Measurements from ENCODE around the gene LYSMD1.
"Not testable (repeated sequence)": the region's sequence is repeated elsewhere in the genome, so short reads cannot be mapped to it uniquely, and the experiment has no call there.

The LYSMD1 gene, protein sequence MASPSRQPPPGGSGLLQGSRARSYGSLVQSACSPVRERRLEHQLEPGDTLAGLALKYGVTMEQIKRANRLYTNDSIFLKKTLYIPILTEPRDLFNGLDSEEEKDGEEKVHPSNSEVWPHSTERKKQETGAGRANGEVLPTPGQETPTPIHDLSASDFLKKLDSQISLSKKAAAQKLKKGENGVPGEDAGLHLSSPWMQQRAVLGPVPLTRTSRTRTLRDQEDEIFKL

GRCh38 chr1:151165738-151166504 lies at the start of gene LYSMD1, which contains the start of gene SCNM1:
Gene LYSMD1 (minus strand): TSS chr1:151165902. CDS start chr1:151165258, 644 bp downstream.
Gene SCNM1 (plus strand): TSS chr1:151166144. CDS start chr1:151166153, 9 bp downstream.
- Mint-ChIP-seq H3K36me3 (ENCODE audit: low read depth) (peaks cover 60% of the 10 kb centered on the region), H3K4me3 (peak within 1 kb of the TSS; percentile 95), H3K9me3 (no peaks in the 10 kb centered on the region), H3K4me1 (ENCODE audit: low read depth) (peaks cover 55% of the 10 kb centered on the region), H3K27me3 (no peaks in the 10 kb centered on the region), H3K27ac (peak within 1 kb of the TSS; percentile 98)

DNA sequence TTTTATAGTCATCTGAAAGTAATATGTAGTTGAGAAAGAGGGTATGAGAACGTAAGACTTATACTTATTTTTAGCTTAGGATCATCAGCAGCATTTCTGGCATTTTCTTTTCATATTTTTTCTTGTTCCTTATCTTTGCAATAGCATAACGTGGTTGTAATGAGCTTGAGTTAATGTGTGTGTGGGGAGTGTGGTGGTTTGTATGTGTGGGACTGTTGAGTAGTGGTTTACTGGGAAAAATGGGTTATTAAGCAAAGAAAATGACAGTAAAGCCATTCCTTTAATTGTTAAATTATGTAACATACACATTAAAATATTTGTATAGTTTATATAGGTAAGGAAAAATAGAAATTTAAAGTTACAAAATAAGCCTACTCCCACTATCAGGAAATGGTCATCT lies 47.9 kb upstream of the LYSMD1 start:
- H3K27ac Mint-ChIP-seq, result no peak overlapping the region
- H3K4me3 Mint-ChIP-seq, result no peak overlapping the region
- H3K36me3 Mint-ChIP-seq (ENCODE audit: low read depth), result peaks cover 38% of the 10 kb centered on the region
- no peaks in the 10 kb centered on the region for H3K27me3 Mint-ChIP-seq
- no peaks in the 10 kb centered on the region for H3K9me3 Mint-ChIP-seq
- H3K4me1 Mint-ChIP-seq (ENCODE audit: low read depth), result peaks cover 18% of the 10 kb centered on the region

DNA sequence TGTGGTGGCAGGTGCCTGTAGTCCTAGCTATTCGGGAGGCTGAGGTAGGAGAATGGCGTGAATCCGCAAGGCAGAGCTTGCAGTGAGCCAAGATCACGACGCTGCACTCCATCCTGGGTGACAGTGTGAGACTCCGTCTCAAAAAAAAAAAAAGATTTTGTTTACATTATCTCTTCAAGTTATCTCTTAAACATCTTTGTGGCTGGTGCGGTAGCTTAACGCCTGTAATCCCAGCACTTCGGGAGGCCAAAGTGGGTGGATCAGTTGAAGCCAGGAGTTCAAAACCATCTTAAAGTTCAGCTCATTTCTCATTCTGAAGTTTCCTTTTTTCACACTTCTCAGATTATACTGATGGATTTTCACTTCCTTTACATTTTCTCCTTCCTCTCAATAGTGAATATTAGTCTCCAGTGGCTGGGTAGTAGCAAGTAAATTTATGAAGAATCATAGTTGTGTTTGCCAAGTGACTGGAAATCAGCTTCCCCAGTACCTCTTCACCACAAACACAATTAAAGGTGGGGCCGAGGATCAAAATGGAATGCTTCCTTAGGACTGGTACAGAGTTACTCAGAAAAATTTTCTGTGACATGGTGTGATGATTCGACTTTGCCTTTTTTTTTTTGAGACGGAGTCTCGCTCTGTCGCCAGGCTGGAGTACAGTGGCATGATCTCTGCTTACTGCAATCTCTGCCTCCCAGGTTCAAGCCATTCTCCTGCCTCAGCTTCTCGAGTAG lies 46.4 kb upstream of the LYSMD1 start:
- peaks cover 18% of the 10 kb centered on the region for H3K4me1 Mint-ChIP-seq (ENCODE audit: low read depth)
- H3K27ac Mint-ChIP-seq, result peak overlapping the region; percentile 71
- no peaks in the 10 kb centered on the region for H3K27me3 Mint-ChIP-seq
- peaks cover 39% of the 10 kb centered on the region for H3K36me3 Mint-ChIP-seq (ENCODE audit: low read depth)
- peak overlapping the region; percentile 14 for H3K4me3 Mint-ChIP-seq
- no peaks in the 10 kb centered on the region for H3K9me3 Mint-ChIP-seq

- Mint-ChIP-seq H3K27ac (no peak overlapping the region), H3K27me3 (no peaks in the 10 kb centered on the region), H3K36me3 (ENCODE audit: low read depth) (peaks cover 45% of the 10 kb centered on the region), H3K4me1 (ENCODE audit: low read depth) (peaks cover 18% of the 10 kb centered on the region), H3K4me3 (no peak overlapping the region), H3K9me3 (no peaks in the 10 kb centered on the region)
Observed at GRCh38 chr1:151210830-151211229, 45.1 kb upstream of the LYSMD1 start.

DNA sequence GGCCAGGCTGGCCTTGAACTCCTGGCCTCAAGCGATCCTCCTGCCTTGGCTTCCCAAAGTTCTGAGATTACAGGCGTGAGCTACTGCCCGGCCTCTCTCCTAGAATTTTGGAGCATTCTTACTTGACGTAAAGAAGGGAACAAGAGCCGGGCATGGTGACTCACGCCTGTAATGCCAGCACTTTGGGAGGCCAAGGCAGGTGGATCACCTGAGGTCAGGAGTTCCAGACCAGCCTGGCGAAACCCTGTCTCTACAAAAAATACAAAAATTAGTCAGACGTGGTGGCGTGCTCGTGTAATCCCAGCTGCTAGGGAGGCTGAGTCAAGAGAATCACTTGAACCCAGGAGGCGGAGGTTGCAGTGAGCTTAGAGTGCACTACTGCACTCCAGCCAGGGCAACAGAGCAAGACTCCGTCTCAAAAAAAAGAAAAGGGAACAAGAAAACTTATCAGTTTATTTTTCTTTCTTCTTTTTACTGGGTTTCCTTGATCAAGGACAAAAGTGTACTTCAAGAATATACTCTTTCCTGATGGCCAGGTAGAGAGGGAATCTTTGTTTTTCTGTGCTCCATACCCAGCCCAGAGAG lies 39.8 kb upstream of the LYSMD1 start:
- Mint-ChIP-seq H3K36me3 (ENCODE audit: low read depth) (peaks cover 49% of the 10 kb centered on the region), H3K4me1 (ENCODE audit: low read depth) (peaks cover 25% of the 10 kb centered on the region)
- not testable (repeated sequence) for H3K27ac Mint-ChIP-seq, H3K9me3 Mint-ChIP-seq, H3K4me3 Mint-ChIP-seq, H3K27me3 Mint-ChIP-seq

DNA sequence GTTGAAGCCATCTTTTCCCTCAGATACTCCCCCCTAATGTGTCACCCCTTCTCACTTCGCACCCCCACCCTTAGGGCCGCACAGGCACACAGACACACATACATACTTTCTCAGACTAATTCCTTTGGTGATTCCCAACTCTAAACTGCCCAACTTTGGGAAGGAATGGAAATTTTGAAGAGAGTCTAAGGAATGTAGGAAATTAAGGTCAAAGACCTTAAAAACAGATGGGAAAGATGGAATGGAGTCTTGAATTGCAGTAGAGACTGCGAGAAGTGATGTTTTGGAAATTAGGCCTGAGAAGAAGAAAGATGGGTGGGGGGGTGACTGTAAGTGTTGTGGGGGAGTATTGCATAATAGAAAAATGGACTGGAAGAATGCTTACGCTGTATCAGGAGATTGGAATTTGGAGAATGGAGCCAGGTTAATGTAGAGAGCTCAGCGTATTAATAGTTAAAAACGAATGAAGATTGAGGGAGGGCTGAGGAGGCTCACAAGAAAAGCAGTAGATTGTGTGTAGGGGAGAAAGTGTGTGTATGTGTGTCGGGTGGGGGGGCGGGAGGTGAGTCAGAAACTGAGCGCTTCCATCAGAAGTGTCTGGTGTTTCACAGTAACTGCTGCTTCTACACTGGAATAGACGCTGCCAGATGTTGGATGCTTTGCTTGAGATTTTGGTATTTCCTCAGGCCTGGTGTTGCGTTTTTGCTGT lies 34.3 kb upstream of the LYSMD1 start:
- peaks cover 58% of the 10 kb centered on the region for H3K4me1 Mint-ChIP-seq (ENCODE audit: low read depth)
- no peaks in the 10 kb centered on the region for H3K27me3 Mint-ChIP-seq
- no peaks in the 10 kb centered on the region for H3K9me3 Mint-ChIP-seq
- H3K4me3 Mint-ChIP-seq, result peak overlapping the region; percentile 100
- H3K36me3 Mint-ChIP-seq (ENCODE audit: low read depth), result peaks cover 44% of the 10 kb centered on the region
- peak overlapping the region; percentile 98 for H3K27ac Mint-ChIP-seq

GRCh38 chr1:151198254-151199127 lies 32.8 kb upstream of the LYSMD1 start, which contains the start of gene PIP5K1A:
Gene PIP5K1A (plus strand): TSS chr1:151198552. CDS start chr1:151198997, 445 bp downstream.
- H3K9me3 Mint-ChIP-seq, result no peaks in the 10 kb centered on the region
- H3K4me1 Mint-ChIP-seq (ENCODE audit: low read depth), result peaks cover 47% of the 10 kb centered on the region
- peaks cover 37% of the 10 kb centered on the region for H3K36me3 Mint-ChIP-seq (ENCODE audit: low read depth)
- no peaks in the 10 kb centered on the region for H3K27me3 Mint-ChIP-seq
- peak within 1 kb of the TSS; percentile 100 for H3K4me3 Mint-ChIP-seq
- peak within 1 kb of the TSS; percentile 98 for H3K27ac Mint-ChIP-seq

- Mint-ChIP-seq H3K4me3 (peak overlapping the region; percentile 100), H3K27me3 (no peaks in the 10 kb centered on the region), H3K27ac (peak overlapping the region; percentile 98), H3K36me3 (ENCODE audit: low read depth) (peaks cover 34% of the 10 kb centered on the region), H3K4me1 (ENCODE audit: low read depth) (peaks cover 47% of the 10 kb centered on the region), H3K9me3 (no peaks in the 10 kb centered on the region)
Observed at GRCh38 chr1:151197863-151198253, 32.2 kb upstream of the LYSMD1 start.

DNA sequence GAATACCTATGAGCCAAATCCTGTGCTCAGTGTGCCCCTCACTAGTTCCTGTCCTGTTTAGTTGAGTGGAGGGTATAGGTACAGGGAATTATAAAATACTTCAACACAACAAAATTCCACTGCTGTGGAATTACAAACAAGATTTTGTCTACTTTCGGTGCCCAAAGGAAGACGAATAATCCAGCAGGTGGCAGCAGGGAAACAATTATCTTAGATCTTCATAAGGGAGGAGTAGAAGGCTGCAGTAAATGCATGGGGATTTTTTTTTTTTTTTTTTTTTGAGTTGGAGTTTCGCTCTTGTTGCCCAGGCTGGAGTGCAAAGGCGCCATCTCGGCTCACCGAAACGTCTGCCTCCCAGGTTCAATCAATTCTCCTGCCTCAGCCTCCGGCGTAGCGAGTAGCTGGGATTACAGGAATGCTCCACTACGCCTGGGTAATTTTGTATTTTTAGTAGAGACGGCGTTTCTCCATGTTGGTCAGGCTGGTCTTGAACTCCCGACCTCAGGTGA lies 30.6 kb upstream of the LYSMD1 start:
- Mint-ChIP-seq H3K4me1 (ENCODE audit: low read depth) (peaks cover 38% of the 10 kb centered on the region), H3K27me3 (no peaks in the 10 kb centered on the region), H3K27ac (no peak overlapping the region), H3K4me3 (no peak overlapping the region), H3K36me3 (ENCODE audit: low read depth) (peaks cover 23% of the 10 kb centered on the region), H3K9me3 (no peaks in the 10 kb centered on the region)

DNA sequence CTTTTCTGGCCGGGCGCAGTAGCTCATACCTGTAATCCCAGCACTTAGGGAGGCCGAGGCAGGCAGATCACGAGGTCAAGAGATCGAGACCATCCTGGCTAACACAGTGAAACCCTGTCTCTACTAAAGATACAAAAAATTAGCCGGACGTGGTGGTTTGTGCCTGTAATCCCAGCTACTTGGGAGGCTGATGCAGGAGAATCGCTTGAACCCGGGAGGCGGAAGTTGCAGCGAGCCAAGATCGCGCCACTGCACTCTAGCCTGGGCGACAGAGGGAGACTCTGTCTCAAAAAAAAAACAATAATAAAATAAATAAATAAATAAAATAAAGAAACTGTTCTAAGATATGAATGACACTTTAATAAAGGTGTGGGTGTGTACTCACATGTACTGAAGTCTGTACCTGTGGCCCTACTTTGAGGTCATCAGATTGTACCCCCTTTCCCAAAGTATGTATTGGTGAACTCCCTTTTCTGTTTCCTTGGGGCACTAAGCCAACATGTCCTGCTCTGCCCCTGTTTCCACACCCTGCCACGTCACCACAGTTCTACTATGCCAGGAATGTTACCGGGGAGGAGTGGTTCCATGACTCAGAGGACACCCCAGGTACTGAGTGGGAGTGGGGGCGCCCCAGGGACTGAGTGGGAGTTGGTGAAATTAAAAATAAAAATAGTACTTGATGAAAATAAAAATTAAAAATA lies 29.3 kb upstream of the LYSMD1 start:
- not testable (repeated sequence) for H3K4me3 Mint-ChIP-seq, H3K9me3 Mint-ChIP-seq, H3K27me3 Mint-ChIP-seq, H3K27ac Mint-ChIP-seq
- Mint-ChIP-seq H3K4me1 (ENCODE audit: low read depth) (peaks cover 38% of the 10 kb centered on the region), H3K36me3 (ENCODE audit: low read depth) (peaks cover 18% of the 10 kb centered on the region)

DNA sequence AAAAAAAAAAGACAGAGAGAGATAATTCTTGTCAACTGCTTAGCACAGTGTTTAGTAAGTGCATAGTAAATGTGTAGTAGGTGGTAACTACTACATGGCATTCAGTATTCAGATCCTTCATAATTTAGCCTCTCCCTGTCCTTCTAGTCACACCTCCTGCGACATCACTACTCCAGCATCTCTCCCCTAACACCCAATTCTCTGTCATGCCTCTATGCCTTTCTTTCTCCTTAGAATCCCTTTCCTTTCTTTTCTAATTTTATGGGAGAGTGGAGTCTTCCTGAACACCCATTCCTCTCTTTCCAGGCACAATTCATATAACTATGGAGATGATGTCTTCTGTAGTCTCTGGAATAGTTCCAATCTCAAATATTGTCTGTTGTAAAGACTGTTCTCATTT lies 28.2 kb upstream of the LYSMD1 start:
- no peaks in the 10 kb centered on the region for H3K27me3 Mint-ChIP-seq
- peaks cover 6% of the 10 kb centered on the region for H3K36me3 Mint-ChIP-seq (ENCODE audit: low read depth)
- H3K4me3 Mint-ChIP-seq, result no peak overlapping the region
- no peaks in the 10 kb centered on the region for H3K9me3 Mint-ChIP-seq
- no peak overlapping the region for H3K27ac Mint-ChIP-seq
- H3K4me1 Mint-ChIP-seq (ENCODE audit: low read depth), result peaks cover 34% of the 10 kb centered on the region

DNA sequence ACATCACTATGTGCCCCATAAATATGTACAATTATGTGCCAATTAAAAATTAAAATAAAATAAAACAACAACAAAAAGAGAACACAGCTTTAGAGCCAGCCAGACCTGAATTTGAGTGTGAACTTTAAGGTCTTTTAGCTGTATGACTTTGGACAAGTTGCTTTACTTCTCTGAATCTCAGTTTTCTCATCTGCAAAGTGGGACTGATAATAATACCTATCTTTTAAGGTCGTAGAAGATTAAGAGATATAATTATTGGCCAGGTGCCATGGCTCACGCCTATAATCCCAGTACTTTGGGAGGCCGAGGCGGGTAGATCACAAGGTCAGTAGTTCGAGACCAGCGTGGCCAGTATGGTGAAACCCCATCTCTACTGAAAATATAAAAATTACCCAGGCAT lies 27.6 kb upstream of the LYSMD1 start:
- no peaks in the 10 kb centered on the region for H3K27me3 Mint-ChIP-seq
- H3K4me1 Mint-ChIP-seq (ENCODE audit: low read depth), result peaks cover 37% of the 10 kb centered on the region
- H3K36me3 Mint-ChIP-seq (ENCODE audit: low read depth), result peaks cover 3% of the 10 kb centered on the region
- H3K27ac Mint-ChIP-seq, result no peak overlapping the region
- no peak overlapping the region for H3K4me3 Mint-ChIP-seq
- H3K9me3 Mint-ChIP-seq, result no peaks in the 10 kb centered on the region

DNA sequence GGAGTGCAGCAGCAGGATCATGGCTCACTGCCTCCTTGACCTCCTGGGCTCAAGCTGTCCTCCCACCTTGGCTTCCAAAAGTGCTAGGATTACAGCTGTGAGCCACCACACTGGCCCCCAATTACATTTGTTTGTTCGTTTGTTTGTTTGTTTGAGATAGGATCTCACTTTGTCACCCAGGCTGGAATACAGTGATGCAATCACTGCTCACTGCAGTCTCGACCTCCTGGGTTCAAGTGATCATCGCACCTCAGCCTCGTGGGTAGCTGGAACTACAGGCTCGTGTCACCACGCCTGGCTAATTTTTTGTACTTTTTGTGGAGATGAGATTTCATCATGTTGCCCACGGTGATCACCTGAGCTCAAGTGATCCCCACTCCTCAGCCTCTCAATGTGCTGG lies 26.3 kb upstream of the LYSMD1 start:
- no peak overlapping the region for H3K27ac Mint-ChIP-seq
- no peaks in the 10 kb centered on the region for H3K9me3 Mint-ChIP-seq
- H3K36me3 Mint-ChIP-seq (ENCODE audit: low read depth), result peaks cover 3% of the 10 kb centered on the region
- no peaks in the 10 kb centered on the region for H3K27me3 Mint-ChIP-seq
- H3K4me3 Mint-ChIP-seq, result no peak overlapping the region
- H3K4me1 Mint-ChIP-seq (ENCODE audit: low read depth), result peaks cover 34% of the 10 kb centered on the region

All from stimulated activated naive CD8-positive, alpha-beta T cell treated with anti-CD3 and anti-CD28 coated beads, Interleukin-15, Interleukin-2, amounts not matched to agents 100 ng/mL and 50 ng/mL, for 24 hours (primary cell).